ENCODE measurements around the gene WBP1L. TPM values are rescaled to one million over a fixed set of nuclear protein-coding genes. Genes with fewer than 3 reads are reported as not detected.

WBP1L gene
- total and polyA plus RNA-seq, 2 of the 13 experiments (the other 11 are each of a cell fraction or from before 2014, with no cell fraction given), result 8.3 to 12.3 TPM

- in situ Hi-C loops (cut with HindIII; ENCODE audit: extremely low pct_ligation_motif_present, low pct_unique_long_range_greater_than_20kb), result no loop called here
- POLR2A ChIA-PET, result interaction anchor here (0.7 kb wide), 1 partner anchor 29 kb away, joined by 3 read pairs; no protein-coding TSS in a partner anchor
- FAIRE-seq, result peak; percentile 30
Observed at GRCh38 chr10:102802920-102803534, 59.3 kb downstream of the WBP1L start.

DNA sequence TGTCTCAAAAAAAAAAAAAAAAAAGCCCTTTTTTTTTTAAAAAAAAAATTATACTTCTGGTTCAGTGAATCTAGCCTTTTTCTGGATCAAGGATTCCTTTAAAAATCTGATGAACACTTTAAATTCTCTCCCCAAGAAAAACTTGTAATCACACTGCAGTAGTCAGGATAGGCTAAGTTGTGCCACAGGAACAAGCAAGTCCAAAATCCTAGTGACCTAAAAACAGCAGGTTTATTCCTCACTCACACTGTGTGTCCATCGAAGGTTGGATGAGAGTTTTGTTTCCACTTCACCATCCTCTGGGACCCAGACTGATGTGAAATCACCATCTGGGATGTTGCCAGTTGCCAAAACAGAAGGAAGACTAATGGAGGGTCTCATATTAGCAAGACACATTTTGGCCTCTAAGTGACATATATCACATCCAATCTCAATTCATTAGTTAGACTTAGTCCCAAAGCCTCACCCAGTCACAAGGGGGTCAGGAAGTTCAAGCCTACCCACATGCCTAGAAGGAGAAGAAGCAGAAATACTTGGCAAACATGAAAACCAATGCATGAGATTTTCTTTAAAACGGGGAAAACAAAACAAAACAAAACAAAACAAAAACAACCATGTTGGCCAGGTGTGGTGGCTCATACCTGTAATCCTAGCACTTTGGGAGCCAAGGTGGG is 60.8 kb downstream of the WBP1L start:
- FAIRE-seq (no peak), ATAC-seq (no peak), DNase-seq (ENCODE audit: low spot score) (no peak)
- Histone ChIP-seq H3K4me3 (replicated peaks in 1 of 3; ENCODE audit: insufficient read depth in 1 of 3, low read depth in 2 of 3, low read length in 3 of 3) (no peak overlapping the region), H3K9me3 (ENCODE audit: low read length) (no peaks in the 10 kb centered on the region), H4K20me1 (ENCODE audit: insufficient read depth, low read length) (no peaks in the 10 kb centered on the region), H3K4me1 (ENCODE audit: insufficient read depth, low read length) (peaks cover 24% of the 10 kb centered on the region), H3K36me3 (replicated peaks in 1 of 2; ENCODE audit: control insufficient read depth in 1 of 2, insufficient read depth in 2 of 2, low read length in 2 of 2) (peaks cover 2 to 3% of the 10 kb centered on the region in 2 experiments; a peak in 1 of 5 replicates), H3K4me2 (ENCODE audit: low read depth, low read length) (no peak overlapping the region), H3K79me2 (ENCODE audit: insufficient read depth, low read length) (no peaks in the 10 kb centered on the region), H3K9ac (ENCODE audit: insufficient read depth, low read depth, low read length) (no peak overlapping the region), H2AFZ (ENCODE audit: low read length) (no peak overlapping the region), H3K27me3 (ENCODE audit: control insufficient read depth in 1 of 2, insufficient read depth in 2 of 2, low read length in 2 of 2) (no peaks in the 10 kb centered on the region), H3K27ac (ENCODE audit: extremely low read length, insufficient read depth, low read length) (no peak overlapping the region)
- 95% methylated on average over 2 of the region's 2 CpGs for WGBS (ENCODE audit: low lambda C conversion rate)
- ChIA-PET POLR2A (no interaction called here), CTCF (ENCODE audit: low intra/inter-chr PET ratio, low total read pairs) (no interaction called here)
- no TSS peak for BruUV-seq (replicated peaks)
- in situ Hi-C loops (cut with HindIII; ENCODE audit: extremely low pct_ligation_motif_present, low pct_unique_long_range_greater_than_20kb) (no loop called here), intact Hi-C loops (cut with micrococcal nuclease; ENCODE audit: unreplicated experiment) (no loop called here)
- no peak for TF ChIP-seq ZNF776 (CRISPR knock-in tag; IDR thresholded peaks at IDR 0.05)
- TF ChIP-seq HOXA5 (CRISPR knock-in tag; IDR thresholded peaks at IDR 0.05), result no peak
- TF ChIP-seq ZNF12 (CRISPR knock-in tag; IDR thresholded peaks at IDR 0.05), result peak; percentile 98
- TF ChIP-seq ZBTB3 (CRISPR knock-in tag; IDR thresholded peaks at IDR 0.05; ENCODE audit: borderline replicate concordance, low read depth), result no peak

More at GRCh38 chr10:102802920-102803534, 59.3 kb downstream of the WBP1L start:
- Histone ChIP-seq H3K36me3 (replicated peaks in 1 of 2; ENCODE audit: control insufficient read depth in 1 of 2, insufficient read depth in 2 of 2, low read length in 2 of 2) (peaks cover 5 to 6% of the 10 kb centered on the region in 2 experiments; a peak in 3 of 5 replicates), H3K4me2 (ENCODE audit: low read depth, low read length) (no peak overlapping the region), H3K9ac (ENCODE audit: insufficient read depth, low read depth, low read length) (no peak overlapping the region), H3K27ac (ENCODE audit: extremely low read length, insufficient read depth, low read length) (peak overlapping the region; percentile 10), H3K4me3 (replicated peaks in 1 of 3; ENCODE audit: insufficient read depth in 1 of 3, low read depth in 2 of 3, low read length in 3 of 3) (no peak overlapping the region), H4K20me1 (ENCODE audit: insufficient read depth, low read length) (no peaks in the 10 kb centered on the region), H3K9me3 (ENCODE audit: low read length) (no peaks in the 10 kb centered on the region), H2AFZ (ENCODE audit: low read length) (no peak overlapping the region), H3K27me3 (ENCODE audit: control insufficient read depth in 1 of 2, insufficient read depth in 2 of 2, low read length in 2 of 2) (no peaks in the 10 kb centered on the region), H3K79me2 (ENCODE audit: insufficient read depth, low read length) (no peaks in the 10 kb centered on the region), H3K4me1 (ENCODE audit: insufficient read depth, low read length) (peaks cover 26% of the 10 kb centered on the region)
- intact Hi-C loops (cut with micrococcal nuclease; ENCODE audit: unreplicated experiment), result no loop called here
- ATAC-seq (no peak; the same call in 2 of the 3 replicates), DNase-seq (ENCODE audit: low spot score) (no peak)
- BruUV-seq (replicated peaks), result no TSS peak
- no peak for TF ChIP-seq ZKSCAN8 (CRISPR knock-in tag; IDR thresholded peaks at IDR 0.05; ENCODE audit: borderline replicate concordance)
- TF ChIP-seq NBN (conservative IDR thresholded peaks at IDR 0.05), result no peak
- peak; percentile 43 for TF ChIP-seq ZNF629 (CRISPR knock-in tag; conservative IDR thresholded peaks at IDR 0.05)
- CTCF ChIA-PET (ENCODE audit: low intra/inter-chr PET ratio, low total read pairs), result no interaction called here
- 80% methylated on average over 6 of the region's 6 CpGs for WGBS (ENCODE audit: low lambda C conversion rate)
